ENCODE measurements around the gene MYOF.
"Not testable (repeated sequence)": the region's sequence is repeated elsewhere in the genome, so short reads cannot be mapped to it uniquely, and the experiment has no call there.

The MYOF gene

GRCh38 chr10:93420091-93420490 lies 62.0 kb downstream of the MYOF start:
- DNase-seq: no peak

- DNase-seq: not testable (repeated sequence)
Measured at GRCh38 chr10:93419016-93419415, 63.1 kb downstream of the MYOF start.

DNA sequence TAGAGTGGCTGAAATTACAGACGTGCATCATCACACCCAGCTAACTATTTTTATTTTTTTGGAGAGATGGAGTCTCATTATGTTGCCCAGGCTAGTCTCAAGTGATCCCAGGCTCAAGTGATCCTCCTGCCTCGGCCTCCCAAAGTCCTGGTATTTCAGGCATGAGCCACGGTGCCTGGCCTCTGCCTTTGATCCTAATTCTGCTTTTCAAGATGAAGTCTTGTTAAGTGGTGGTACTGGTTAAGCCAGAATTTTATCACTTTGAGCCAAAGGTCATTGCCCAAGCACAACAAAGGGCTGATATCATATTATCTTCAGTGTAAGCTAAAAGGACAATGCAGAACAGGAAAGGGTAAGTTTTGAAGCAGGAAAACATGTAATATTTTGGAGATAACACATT lies 64.2 kb downstream of the MYOF start:
- no peak for DNase-seq

GRCh38 chr10:93417266-93417665 lies 64.9 kb downstream of the MYOF start:
- DNase-seq: no peak

DNA sequence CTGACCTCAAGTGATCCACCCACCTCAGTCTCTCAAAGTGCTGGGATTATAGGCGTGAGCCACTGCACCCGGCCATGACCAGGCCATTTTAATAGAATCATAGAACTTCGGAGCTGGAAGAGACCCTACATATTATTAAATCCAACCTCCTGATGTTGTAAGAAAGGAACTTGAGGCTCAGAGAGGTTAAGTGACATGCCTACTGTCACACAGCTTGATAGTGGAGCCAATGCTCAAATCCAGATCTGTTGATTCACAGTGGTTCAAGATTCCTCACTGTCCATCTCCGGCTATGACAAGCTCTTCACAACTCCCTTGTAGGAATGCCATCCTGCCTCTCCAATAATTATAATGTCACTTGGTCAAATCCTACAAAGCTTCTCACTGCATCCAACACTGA lies 65.3 kb downstream of the MYOF start:
- no peak for DNase-seq

DNA sequence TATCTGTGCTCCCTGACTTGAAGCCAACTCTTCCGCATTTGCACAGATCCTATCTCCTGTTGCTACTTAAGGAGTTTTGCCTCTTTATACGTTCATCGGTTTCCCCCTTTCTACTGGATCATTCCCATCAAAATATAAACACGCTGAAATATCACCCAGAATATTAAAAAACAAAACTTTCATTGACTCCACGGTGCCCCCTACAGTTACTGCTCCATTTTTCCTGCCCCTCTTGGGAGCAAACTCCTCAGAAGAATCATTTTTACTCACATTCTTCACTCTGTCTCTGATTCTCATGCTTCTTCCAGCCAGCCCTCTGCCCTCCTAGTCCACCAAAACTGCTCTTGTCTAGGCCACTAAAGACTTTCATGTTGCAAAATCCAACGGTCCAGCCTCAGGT lies 66.4 kb downstream of the MYOF start:
- DNase-seq: no peak

- peak in 2 of 5 experiments; percentile 29 to 85 for DNase-seq
Measured at GRCh38 chr10:93413252-93413689, 68.9 kb downstream of the MYOF start.

- no peak for DNase-seq
Measured at GRCh38 chr10:93412801-93413200, 69.3 kb downstream of the MYOF start.

GRCh38 chr10:93410697-93411348 lies 71.3 kb downstream of the MYOF start:
- peak in 1 of 5 experiments; percentile 14 for DNase-seq

DNA sequence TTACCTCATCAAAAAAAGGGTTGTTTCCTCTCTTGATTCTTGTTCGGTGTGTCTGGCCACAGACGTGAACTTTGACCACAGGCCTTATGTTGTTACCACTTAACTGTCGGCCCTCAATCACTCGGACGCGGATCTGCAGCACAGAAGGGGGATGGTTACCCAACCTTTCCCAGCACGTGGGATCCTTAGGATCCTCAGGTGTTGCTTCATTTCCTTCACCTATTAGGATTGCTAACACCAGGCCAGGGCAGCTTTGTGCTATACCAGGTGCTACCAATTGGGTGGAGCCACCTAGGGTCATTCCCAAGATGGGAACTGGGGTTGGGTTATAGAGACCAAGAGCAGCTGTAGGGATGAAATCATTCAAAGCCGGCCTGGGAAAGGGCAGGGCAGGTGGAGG lies 73.4 kb downstream of the MYOF start:
- no peak for DNase-seq

- DNase-seq: no peak
Measured at GRCh38 chr10:93406364-93407145, 75.6 kb downstream of the MYOF start.

DNA sequence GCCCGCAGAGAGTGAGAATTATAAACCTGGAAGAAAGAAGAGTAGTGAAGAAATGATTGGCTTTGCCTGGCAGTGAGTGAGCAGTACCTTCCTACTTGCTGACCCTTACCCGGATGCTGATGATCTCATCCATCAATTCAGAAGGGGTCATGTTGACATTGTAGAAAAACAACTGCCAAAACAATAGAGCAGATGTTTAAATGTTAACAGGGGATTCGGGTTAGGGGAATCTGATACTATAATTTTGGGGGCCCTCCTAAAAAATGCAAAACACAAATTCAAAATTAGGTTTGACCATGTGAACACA lies 78.1 kb downstream of the MYOF start:
- DNase-seq: no peak

GRCh38 chr10:93403152-93404047 lies 78.7 kb downstream of the MYOF start:
- no peak for DNase-seq

DNA sequence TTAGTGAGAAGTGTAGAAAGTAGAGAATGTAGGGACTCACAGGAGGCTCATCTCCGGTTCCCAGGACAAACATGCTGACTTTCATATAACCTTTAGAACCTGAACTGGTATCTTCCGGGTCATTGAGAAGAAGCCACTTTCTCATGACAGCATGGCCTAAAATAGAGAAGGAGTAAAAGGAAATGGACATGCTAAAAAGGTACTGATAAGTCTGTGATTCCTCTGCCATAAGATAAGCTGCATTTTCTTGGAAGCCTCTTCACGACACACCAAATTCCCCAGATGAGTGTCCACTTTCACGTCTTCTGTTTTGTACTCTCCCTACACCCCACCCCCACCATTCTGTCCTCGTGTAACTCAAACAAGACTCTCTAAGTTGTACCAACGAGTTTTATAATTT lies 79.9 kb downstream of the MYOF start:
- DNase-seq: no peak

GRCh38 chr10:93398528-93398927 lies 83.6 kb downstream of the MYOF start:
- peak in 1 of 5 experiments; percentile 63 for DNase-seq

- no peak for DNase-seq
Measured at GRCh38 chr10:93397020-93397419, 85.1 kb downstream of the MYOF start.

GRCh38 chr10:93393211-93393610 lies 88.9 kb downstream of the MYOF start:
- DNase-seq: no peak

DNA sequence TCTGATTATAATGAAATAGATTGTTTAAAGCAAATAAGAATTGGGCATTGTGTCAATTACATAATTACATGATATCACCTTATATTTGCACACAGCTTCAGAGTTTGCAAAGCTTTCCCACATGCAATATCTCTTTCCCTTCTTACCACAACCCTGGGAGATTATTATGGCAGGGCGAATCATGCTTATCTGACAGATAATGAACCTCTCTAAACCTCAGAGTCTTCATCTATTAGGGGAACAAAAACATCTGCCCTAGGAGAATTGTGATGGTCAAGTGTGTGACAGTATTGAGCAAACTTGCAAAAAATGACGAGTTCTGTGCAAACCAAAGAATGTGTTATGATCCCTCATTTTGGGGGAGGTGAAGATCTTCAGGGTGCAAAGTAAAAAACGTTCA lies 90.0 kb downstream of the MYOF start:
- DNase-seq: no peak

DNA sequence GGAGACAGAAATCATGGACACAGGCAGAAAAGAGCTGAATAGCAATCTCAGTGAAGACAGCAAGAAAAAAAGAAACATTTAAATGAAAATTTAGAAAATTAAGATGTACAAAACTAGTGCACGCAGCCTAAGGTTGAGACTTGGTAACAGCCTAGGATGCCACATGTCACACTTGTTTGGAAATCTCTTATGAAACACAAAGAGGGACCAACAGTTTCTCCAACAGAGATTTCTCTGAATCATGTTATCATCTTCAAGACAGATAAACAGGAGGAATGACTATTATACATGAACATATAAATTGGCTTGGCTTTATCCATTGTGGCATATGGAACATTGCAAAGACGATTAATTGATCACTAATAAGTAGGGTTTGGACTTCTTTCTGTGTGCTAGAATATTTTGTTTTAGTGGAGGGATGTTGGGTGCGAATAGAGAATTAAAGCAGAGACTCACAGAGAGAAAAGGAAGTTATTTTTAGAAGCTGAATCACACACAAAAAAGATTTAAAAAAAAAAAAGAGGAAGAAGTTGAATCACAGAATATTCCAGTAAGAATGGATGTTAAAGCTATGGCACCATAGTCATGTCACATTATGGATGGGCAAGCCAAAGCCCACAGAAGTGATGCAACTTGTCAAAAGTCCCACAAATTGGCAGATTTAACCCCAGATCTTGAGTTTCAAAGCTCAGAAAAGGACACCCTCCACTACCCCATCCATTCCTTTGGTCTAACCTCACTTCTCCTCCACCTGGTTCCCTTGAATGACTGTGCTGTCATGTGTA lies 91.6 kb downstream of the MYOF start:
- no peak for DNase-seq

GRCh38 chr10:93386631-93387369 lies 95.3 kb downstream of the MYOF start:
- DNase-seq: peak in 2 of 5 experiments; percentile 9 to 70

DNA sequence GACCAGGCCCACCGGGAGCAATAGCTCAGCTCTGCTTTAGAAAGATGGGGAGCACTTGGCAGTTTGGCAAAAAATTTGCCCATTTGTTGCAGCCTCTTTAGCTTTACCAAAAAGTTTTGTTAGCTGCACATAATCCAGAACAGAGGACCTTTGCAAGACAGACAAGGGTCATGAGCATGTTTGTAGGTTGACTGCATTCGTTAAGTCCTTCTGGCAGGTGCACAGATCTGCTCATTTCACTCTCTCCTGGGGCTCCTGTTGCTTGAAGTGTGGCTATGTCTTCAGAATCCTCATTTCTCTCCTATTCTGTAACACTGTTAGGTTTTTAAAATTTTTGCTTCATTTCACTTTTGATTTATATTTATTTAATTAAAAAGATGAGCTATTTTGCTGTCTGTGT lies 96.8 kb downstream of the MYOF start:
- no peak for DNase-seq

DNA sequence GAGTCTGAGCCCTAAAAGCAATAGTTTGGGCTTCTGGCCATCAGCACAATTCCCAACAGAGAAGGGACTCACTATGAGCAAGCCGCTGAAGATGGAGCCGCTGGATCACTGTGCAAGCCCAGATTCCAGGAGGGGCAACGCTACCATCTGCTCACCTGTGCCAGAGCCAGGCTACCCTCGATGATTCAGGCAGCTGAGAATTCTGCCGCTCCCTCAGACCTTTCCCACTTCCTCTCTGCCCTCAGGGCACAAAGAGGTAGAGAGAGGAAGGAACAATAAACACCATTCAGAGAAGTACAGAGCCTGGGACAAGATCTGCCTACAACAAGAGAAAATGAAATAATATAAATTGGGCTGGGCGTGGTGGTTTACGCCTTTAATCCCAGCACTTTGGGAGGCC lies 98.1 kb downstream of the MYOF start:
- no peak for DNase-seq

Measured in T-helper 2 cell (primary cell).